Dedifferentiated amniotic fluid mesenchymal stem cell (primary cell): ENCODE measurements around the gene ADCY6.

Experiments
- DNase-seq: peaks from one replicate; pipeline ENCODE4 v3.0.0-alpha.2; 2016; ENCODE audit errors: extremely low spot score

The ADCY6 gene

DNA sequence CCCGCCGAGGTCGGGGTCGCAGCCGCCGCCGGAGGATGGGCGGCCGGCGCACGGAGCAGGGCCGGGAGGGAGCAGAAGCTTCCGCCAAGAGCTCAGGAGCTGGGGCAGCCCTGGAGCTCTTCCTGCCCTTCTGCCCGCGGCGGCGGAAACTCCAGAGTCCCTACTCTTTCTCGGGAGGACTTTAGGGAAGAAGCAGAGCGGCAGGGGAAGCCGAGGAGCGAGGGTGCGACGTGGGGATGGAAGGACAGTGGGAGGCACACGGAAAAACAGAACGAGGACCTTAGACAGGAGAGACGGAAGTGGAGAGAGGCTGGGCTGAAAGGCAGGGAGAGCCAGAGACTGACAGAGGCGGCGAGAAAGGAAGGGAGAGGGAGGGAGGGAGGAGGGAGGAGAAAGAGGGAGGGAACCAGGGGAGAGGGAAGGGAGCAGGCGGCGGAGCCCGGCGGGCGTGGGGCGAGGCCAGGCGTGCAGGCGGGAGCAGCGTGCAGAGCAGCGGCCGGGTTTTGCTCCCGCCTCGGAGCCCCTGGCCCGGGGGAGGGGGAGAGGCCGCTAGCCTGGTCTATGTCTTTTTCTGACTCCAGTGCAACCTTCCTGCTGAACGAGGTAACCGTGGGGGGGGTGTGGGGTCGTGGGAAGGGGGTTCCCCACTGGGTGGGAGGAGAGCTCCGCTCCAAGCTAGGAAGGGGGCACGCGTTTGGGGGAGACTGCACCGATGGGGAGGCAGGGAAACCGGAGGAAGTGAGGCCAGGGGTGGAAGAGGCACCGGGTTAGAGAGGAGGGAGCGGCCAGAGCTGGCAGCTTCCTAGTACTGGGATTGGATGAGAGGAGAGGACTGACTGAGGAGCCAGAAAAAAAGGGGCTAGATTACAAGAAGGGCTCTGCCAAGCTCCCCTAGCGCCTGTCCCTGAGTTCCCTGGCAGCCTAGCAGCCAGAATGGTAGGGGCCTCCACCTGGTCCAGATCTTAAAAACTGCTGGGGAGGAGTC, 26.5 kb upstream of the ADCY6 start:
- peak; percentile 77 for DNase-seq

DNA sequence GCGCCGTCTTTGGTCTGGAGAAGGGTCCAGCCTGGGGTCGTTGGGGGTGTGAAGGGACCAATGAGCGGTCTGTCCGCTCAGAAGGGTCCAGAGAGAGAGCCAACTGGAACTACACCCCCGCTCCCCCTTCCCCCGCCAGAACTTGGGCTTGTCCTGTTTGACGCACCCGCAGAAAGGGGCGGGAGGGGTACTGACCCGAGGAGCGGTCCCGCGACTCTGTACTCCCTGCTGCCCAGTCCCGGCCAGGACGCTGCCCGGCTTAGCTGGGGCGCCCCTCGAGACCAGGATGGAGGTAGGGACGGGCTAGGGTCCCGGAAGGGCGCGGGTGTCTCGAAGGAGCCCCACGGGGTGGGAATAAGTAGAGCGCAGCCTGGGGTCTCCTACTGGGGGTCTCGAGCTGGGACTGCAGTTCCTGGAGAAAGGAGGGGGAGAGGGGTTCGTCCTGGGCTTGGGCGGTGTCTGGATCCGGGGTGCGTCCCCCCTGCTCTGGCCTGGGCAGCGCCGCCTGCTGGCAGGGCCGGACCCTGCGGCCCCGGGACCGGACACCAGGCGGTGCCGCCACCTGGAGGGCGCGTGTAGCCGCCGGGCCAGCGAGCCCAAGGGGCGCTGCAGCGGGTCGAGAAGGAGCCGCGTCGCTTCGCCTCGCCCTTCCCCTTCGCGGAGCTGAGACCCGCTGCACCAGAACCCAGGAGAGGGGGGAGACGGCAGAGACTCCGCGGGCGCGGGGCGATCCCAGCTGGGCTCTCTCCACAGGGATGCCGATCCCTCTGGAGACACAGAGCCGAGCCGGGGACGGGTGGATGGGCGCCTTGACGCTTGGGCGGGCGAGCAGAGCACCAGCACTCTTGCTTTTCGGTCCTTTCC, 25.6 kb upstream of the ADCY6 start:
- DNase-seq: peak; percentile 57

DNA sequence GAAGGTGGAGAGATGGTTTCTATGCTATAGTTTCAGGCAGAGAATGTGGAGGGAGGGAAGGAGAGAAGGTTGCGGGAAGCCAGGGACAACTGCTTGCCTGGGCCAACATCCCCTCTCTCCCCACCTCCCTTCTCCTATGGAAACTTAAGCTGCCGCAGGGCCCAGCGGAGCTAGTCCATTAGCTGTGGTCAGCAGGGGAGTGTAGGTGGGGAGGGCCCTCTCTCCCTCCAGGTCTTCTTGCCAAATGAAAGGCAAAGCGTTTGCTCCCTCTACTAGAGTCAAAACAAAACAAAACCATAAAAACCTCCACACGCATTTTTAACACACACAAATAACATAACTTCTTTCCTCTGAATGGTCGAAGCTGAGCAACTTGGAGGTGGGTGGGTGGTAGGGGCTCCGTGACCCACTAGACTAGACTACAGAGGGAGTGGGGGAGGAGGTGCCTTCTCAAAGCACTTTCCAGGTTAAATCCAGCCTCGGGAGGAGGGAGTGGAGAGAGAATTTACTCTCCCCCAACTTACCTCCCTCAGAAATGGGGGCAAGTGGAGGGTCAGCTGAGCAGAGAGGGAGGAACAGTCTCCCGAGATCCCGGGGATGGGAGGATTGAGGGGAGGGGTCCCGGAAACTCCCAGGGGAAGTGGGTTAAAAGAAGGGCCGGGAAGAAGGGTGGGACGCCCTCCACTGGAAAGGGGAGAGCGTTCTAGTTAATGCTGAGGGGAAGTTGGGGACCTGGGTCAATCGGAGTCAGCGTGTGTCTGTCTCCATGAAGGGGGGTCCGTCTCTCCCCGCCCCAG, 24.8 kb upstream of the ADCY6 start:
- DNase-seq: no peak

DNA sequence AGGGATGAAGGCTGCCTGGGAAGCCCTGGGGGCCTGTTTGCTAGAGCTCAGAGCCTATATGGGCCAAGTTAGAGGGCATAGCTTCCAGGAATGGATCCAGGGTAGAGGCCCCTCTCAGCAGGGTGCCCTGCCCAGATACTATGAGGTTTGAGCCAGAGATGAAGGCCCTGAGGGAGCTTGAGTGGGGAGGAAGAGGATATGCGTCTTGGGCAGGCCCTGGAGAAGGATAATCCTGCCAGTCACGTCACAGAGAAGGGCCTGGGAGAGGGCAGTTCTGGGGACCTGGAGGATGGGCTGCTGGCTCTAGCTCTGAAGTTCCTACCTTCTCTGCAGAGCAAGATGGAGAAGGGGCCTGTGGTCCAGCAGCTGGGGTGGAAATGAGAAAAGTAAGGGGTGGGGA, 23.5 kb upstream of the ADCY6 start:
- DNase-seq: no peak

DNA sequence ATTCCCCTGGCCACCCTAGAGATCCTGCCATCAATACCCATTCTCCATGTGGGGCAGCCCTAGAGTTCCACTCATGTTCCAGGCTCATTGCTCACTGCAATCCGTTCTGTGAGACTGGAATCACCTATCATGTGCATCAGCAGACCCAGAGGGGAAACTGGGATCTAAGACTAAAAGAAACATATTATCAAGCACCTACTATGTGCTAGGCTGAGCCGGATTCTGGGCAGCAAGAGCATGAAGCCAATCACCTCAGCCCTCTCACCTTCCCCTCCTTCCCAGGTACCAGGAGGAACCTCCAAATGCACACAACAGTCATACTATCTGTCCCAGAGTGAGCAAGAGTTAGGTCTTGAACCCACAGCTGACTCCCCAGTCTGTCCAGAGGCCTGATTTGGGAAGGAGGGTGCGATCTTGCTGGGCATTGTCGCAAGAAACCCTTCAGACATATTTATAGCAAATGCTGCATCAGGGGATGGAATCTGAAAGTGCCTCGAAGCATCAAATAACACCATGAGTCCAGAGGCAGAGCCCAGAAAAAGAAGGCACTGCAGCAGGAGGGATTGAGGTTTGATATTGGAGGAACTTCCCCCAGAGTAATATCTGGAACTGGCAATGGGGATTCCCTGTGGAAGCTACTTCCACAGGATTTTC, 22.7 kb upstream of the ADCY6 start:
- DNase-seq: no peak

DNA sequence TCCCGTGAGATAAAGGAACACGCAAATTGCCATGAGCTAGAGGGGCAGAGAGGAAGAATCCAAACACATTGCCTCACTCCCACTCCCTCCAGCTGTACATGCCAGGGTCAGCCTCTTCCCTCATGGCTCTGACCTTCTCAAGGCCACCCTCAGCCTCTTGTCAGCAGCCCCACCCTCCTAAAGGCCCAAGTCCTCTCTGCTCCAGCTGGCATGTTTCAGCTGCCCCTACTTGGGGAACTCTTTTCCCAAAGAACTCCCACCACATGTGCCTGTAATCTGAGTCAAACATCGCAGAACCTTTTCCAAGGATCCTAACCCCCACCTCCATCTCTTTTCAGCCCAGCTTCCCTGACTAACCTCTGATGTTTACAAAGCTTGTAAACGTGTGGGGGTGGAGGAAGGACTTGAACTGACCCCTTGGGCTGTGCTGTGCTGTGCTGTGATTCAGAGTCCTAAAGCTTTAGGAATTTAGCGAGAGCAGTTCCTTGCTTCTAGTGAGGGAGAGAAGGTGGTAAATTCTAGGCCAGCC, 22.1 kb upstream of the ADCY6 start:
- DNase-seq: peak; percentile 63

DNA sequence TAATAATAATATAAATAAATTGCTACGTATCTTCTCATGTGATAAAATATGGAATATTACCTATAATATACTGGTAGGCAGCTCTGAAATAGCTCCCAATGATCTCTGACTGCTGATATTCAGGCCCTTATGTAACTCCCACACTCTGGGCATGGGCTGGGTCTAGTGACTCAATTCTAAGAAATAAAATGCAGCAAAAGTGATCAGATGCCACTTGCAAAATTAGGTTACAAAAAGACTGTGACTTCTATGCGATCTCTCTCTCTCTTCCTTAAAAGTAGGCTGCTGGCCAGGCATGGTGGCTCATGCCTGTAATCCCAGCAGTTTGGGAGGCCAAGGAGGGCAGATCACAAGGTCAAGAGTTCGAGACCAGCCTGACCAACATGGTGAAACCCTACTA, 19.1 kb upstream of the ADCY6 start:
- no peak for DNase-seq

DNA sequence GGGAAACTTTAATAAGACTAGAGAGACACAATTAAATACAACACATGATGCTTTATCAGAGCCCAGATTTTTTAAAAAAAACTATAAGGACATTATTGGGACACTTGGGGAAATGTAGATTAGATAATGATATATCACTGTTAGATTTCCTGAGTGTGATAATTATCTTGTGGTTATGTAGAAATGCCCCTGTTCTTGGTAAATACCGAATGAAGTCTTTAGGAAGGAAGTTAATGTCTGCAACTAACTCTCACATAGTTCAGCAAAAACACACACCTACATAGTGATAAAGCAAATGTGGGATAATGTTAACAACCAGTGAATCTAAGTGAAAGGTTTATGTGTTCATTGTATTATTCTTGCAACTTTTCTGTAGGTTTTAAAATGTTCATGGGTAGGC, 14.8 kb upstream of the ADCY6 start:
- no peak for DNase-seq

DNA sequence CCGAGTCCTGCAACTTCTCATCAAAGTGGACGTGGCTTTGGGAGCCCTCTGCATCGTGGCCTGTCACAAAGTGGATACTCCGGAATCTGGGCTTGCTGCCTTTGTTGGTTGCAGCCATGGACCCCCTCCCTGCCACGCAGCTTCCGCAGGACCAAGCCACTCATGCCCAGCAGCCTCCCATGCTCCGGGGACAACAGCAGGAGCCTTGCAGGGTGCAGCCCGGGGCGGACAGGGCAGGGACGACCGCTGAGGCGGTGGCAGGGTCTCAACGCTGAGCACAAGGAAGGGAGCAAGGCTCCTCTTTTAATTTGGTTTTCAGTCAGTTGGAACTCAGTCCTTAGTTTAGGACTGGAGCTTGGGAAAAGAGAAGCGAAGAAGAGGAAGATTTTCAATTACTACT, 12.1 kb upstream of the ADCY6 start:
- no peak for DNase-seq

DNA sequence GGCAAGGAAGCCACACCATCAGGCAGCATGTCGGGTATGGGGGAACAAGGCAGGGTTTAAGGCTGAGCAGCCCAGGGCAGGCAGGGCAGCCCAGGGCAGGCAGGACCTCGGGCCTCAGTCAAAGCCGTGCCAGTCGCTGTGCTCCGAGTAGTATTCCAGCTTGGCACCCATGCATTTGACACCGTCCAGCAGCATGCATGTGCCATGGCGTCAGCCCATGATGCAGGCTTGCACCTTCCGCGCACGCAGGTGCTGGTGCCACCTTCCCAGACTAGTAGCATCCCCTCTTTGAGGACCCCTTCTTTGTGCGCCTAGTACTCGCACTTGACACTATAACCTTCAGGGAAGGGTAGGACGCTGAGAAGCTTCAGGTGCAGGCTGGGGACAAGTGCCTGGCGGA, 11.6 kb upstream of the ADCY6 start:
- DNase-seq: no peak

DNA sequence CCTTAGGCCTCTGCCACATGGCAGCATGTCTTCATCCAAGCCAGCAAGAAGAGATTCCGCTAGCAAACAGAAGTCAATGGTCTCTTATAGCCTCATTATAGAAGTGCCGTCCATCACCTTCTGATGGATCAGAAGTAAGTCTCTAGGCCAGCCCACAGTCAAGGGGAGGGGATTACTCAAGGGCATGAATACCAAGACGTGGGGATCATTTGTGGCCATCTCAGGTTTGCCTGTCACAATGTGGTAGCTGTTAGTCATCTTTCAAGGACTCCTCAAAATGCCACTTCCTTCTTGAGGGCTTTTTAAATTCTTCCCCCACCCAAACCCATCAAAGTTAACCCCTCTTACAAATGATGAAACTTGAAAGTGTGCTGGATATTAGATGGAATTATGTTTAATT, 8.1 kb upstream of the ADCY6 start:
- no peak for DNase-seq

DNA sequence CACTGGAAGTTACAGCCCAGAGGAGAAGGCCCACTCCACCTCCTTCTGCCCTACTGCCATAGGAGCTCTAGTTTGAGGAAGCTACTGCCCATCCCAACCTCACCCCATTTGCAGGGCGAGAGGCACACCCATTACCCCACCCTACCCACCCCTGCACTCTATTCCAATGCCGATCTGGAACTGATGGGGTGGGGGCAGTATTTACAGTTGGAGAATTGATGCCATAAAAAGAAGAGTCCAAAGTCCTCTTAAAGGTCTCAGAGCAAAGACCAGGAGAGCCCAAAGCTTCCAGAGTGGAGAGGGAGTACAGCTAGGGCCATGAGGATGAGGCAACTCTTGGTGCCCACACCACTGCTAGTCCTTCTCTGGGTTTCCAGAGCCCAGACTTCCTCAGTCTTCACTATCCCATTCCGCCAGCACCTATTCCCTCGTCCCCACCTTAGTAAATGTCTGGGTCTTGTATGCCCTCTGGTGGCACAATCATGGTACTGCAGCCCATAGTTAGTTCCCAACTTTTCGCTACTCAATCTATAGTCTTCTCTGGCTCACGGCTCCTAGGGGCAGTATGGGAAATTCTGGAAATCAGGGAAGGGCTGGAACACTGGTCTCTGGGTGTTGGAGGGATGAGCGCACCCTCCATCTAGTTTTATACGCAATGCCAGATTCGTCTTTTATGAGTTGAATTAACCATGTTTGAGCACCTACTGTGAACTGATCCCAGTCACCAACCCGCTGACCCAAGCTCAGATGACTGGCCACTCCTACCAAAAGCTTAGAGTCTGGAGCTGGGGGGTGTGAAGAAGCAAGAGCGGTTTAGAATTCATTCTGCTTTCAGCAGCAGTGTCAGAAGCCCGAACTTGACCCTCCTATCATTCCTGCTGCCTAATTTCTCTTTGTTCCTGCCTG, 6.9 kb upstream of the ADCY6 start:
- peak; percentile 72 for DNase-seq

DNA sequence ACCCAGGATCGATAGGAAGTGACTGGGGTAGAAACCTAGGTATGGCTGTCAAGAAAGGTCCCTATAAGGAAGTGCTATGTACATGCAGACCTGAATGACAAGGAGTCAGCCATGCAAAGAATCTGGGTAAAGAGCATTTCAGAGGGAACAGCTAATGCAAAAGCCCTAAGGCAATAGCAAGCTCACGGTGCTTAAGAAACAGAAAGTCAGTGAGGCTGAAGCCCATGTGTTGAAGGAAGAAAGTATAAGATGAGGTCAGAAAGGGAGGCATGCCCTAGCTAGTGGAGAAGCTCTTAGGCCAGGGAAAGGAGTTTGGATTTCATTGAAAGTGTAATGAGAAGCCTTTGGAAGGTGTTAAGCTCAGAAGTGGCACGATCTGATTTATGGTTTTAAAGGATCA, 6.0 kb upstream of the ADCY6 start:
- peak; percentile 83 for DNase-seq

DNA sequence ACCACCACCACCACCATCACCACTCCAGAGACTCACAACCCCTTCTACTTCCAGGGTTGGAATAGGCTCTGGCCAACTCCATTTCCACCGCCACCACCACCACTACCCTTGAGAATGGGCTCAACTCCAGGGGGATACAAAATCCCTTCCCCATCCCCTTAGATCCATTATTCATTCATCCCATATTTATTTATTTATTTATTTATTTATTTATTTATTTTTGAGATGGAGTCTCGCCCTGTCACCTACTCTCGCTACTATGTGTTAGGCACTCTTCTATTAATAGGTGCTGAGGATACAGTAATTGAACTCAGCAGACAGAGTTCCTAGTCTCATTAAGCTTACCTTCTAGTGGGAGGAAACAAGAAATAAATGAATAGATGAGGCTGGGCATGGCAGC, 4.8 kb upstream of the ADCY6 start:
- DNase-seq: no peak

DNA sequence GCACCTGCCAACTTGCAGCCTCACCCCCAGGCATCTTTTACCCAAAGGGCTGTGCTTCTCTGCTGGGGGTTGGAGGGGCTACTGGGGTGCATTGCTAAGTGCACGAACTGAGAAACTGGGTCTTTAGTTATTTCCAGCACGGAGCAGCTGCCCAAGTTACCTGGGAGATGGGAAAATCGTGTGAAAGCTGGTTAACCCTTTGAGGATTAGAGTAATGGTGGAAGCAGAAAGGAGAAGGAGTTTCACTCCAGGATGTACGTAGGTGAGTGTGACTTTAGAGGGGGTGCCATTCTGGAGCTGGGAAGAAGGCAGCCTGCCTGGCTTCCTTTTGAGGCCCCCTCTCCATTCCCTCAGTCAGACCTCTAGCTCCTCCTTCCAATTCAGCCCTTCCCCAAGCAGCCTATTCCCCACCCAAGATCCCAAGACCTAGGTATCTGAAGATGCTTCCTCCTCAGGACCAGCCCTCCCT, 1.0 kb upstream of the ADCY6 start:
- DNase-seq: no peak

DNA sequence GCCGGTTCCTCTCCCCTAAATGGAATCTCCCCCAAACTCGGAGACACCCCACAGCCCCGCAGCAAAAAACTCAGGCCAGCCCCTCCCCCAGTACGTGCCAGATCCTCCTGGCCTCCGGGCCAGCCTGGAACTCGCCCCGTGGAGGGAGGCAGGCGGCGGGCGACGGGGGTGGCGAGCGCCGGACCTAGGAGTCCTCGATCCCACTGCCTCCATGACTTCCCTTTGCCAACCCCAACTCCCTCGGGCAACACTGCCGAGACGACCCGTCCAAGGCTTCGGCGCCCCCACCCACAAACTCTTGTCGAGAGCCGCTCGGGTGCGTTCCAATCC, 400 bp downstream of the ADCY6 start:
- no peak for DNase-seq

DNA sequence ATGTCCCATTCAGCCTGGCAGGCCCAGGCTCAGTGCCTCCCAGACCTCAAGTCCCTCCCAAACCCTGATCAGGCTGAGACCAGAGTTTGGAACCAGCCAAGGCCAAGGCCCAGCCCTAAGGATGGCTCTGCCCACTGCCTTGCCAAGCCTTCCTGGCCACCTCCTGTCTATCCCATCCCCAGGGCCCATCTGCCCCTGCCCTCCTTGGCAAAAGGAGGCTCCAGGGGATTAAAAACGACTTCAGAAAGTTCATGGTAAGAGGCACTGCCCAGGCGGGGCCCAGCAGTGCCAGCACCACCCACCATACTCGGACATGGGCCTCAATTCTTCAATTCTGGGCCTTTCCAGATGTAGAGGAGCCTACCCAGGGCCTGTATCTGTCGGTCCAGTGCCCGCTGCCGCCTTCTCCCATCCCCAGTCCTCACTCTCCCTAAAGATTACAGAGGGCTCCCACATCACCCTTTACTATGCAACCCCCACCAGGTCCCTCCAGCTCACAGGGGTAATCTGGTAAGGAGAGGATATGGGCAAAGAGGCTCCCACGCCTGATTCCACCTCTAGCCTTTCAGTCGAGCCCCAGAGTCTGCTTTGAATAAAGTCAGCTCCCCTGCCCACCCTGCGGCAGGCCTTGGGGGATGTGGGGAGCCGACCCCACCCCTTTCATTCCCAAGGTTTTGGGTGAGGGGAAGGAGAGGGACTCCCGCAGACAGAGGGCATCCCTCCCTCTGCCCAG, 932 bp downstream of the ADCY6 start:
- no peak for DNase-seq

DNA sequence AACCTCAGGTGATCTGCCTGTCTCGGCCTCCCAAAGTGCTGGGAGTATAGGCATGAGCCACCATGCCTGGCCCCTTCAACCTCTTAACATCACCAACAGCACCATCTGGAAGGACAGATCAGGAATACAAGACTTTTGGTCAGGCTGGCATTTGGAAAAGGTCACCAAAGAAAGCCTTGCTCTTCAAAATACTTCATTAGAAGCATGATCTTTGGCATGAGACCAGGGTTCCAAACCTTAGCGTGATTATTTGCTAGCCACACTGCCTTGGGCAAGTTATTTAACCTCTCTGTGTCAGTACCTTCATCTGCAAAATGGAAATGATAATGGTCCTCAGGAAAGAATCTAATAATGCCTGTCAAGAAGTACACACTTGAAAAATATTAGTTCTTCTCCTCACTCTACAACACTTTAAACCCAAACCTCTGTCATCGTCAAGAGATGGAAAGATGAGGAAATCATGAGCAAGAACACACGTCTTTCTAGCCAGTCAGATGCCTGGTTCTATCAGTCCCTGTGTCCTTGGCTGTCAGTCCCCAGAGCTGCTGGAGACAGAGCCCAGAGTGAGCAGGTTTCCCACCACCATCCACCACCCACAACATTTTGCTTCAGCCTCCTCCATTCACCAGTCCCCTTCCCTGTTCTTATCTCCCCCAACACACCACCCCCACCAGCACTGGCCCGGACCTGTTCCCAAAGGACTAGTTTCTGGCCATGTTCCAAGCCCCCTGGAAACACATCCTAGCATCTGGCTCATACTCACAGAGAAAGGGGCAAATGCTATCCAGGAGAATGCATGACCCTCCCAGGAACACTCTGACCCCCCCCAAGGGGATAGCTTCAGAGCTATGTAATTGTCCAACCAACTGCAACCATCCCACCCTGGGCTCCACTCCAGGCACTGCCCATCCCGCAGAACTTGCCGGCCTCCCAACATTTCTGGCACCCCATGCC, 2.0 kb downstream of the ADCY6 start:
- DNase-seq: peak; percentile 34
